IPS-20b (cell line): ENCODE data around the gene MMP20.

Experiments used
- H3K27ac ChIP-seq: one replicate; pipeline ENCODE4 v1.5.1; 2013; ENCODE audit warnings: low read length
- H3K27me3 ChIP-seq: 2 replicates; pipeline ENCODE4 v1.6.1; 2013; ENCODE audit warnings: mild to moderate bottlenecking, low read length, inconsistent platforms; ENCODE audit not compliant: insufficient read depth
- H3K36me3 ChIP-seq: 2 replicates; pipeline ENCODE4 v1.6.1; 2013; ENCODE audit warnings: low read depth, mild to moderate bottlenecking, inconsistent platforms, low read length, moderate library complexity; ENCODE audit not compliant: insufficient read depth
- H3K4me1 ChIP-seq: 2 replicates; pipeline ENCODE4 v1.6.1; 2013; ENCODE audit warnings: mild to moderate bottlenecking, control low read depth, inconsistent platforms, low read length, moderate library complexity; ENCODE audit not compliant: insufficient read depth
- H3K4me3 ChIP-seq: 2 replicates; pipeline ENCODE4 v1.5.1; 2013; ENCODE audit warnings: mild to moderate bottlenecking, low read length, inconsistent platforms
- H3K9ac ChIP-seq: 2 replicates; pipeline ENCODE4 v1.6.1; 2013; ENCODE audit warnings: low read depth, mild to moderate bottlenecking, inconsistent platforms, low read length, moderate library complexity
- H3K9me3 ChIP-seq: 2 replicates; pipeline ENCODE4 v1.6.1; 2013; ENCODE audit warnings: mild to moderate bottlenecking, low read depth, low read length, inconsistent platforms; ENCODE audit not compliant: insufficient read depth

MMP20 gene

DNA sequence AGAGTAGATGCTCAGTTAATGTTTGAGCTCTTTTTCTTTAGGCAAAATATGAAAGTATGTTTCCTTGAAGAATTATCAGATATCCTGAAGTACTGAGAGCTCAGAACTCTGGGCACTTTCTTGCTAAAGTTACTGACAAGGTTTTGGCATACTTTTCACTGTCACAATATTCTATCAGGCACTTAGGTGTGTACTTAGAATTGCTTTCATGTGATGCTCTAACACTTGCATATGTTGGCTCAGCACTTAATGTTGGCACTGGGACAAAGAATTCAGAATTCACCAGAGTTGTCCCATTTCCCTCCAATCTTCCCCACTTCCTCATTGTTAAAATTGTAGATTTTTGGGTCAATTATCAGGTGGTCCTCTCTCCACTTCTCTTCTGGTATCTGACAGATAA is 5.0 kb downstream of the MMP20 start:
- H3K27ac ChIP-seq, result no peak overlapping the region
- H3K4me1 ChIP-seq, result no peaks in the 10 kb centered on the region
- H3K9me3 ChIP-seq, result no peaks in the 10 kb centered on the region
- H3K36me3 ChIP-seq, result no peaks in the 10 kb centered on the region
- no peak overlapping the region for H3K4me3 ChIP-seq
- H3K9ac ChIP-seq, result no peak overlapping the region
- H3K27me3 ChIP-seq, result no peaks in the 10 kb centered on the region

DNA sequence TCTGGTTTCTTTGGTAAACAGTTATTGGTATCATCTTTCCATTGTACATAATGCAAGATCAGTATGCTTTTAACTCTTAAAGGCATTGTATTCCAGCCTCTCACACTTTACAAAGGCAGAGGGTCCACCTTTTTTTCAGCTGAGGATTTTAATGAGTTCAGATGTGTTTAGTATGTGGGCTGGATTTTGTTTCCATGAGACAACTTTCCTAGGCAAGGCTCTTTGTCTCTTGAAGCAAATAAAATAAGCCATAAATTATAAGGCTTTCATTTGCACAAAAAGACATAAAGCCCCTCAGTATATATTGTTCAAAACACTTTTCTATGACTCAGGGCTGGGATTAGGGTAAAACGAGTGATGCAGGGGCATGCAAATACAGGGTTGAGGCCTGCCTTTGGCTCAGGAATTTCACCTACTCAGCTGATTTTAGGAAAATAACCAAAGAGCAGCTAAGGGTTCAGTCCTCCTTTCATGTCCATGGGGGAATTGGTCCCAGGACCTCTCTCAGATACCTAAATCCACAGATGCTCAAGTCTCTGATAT is 7.6 kb downstream of the MMP20 start:
- Histone ChIP-seq H3K9me3 (no peaks in the 10 kb centered on the region), H3K4me3 (no peak overlapping the region), H3K27me3 (no peaks in the 10 kb centered on the region), H3K4me1 (peaks cover 12% of the 10 kb centered on the region), H3K9ac (no peak overlapping the region), H3K27ac (no peak overlapping the region), H3K36me3 (no peaks in the 10 kb centered on the region)

DNA sequence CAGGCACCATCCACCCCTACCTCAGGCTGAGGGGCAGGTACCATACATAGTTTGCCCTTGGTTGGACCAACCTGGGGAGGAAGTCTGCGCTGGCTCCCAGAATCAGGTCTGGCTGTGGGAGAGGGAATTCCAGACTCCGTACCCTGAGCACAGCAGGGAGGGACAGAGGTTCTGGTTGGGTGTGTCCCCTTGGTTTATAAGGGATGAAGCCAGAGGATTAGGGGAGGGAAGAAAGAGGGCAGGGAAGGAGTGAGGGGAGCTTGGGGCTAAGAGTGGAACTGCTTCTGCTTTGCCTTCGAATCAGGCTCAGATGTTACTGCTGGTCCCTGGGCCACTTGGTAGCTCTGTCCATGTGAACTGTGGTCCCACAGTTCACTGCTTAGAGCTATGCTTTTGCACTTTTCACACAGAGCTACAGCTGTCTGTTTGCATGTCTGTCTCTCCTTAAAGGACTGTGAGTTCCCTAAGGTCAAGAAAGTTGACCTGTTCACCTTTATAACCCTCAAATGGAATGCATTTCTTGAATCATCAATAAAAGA is 9.2 kb downstream of the MMP20 start:
- Histone ChIP-seq H3K4me1 (peaks cover 12% of the 10 kb centered on the region), H3K36me3 (no peaks in the 10 kb centered on the region), H3K9me3 (no peaks in the 10 kb centered on the region), H3K9ac (no peak overlapping the region), H3K27me3 (no peaks in the 10 kb centered on the region), H3K4me3 (no peak overlapping the region), H3K27ac (no peak overlapping the region)

DNA sequence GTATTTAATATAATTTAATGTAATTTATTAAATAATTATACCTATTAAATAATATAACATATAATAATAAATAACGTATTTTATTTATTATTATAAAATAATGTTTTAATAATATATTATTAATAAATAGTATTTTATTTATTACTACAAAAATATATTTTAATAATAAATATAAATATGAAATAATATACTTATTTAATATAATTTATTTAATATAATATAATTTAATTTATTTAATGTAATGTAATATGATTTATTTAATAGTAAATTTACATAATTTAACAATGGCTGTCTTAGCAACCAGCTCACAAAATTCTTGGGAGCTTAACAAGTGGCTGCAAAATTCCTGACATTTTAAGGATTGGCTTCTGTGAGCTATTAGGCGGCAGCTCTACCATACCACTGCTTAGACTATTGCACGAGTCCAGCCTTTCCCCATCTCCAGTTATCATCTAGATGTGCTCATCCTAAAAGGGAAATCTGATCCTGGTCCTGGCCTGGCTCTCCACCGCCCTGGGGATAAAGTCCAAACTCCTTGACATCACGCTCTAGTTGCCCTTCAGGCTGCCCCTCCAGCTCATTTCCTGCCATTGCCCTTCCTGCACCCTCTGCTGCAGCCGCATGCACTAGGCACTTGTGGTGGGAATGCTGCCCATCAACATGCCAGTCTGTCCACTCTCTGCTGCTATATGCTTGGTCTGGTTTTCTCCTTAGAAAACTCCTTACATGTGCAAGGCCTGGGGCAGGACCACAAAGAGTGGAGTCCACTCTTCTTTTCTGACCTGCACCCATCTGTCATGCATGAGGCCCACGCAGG is 9.8 kb downstream of the MMP20 start:
- no peaks in the 10 kb centered on the region for H3K36me3 ChIP-seq
- H3K9me3 ChIP-seq, result no peaks in the 10 kb centered on the region
- H3K9ac ChIP-seq, result no peak overlapping the region
- H3K4me3 ChIP-seq, result no peak overlapping the region
- no peak overlapping the region for H3K27ac ChIP-seq
- H3K4me1 ChIP-seq, result peaks cover 12% of the 10 kb centered on the region
- H3K27me3 ChIP-seq, result no peaks in the 10 kb centered on the region

DNA sequence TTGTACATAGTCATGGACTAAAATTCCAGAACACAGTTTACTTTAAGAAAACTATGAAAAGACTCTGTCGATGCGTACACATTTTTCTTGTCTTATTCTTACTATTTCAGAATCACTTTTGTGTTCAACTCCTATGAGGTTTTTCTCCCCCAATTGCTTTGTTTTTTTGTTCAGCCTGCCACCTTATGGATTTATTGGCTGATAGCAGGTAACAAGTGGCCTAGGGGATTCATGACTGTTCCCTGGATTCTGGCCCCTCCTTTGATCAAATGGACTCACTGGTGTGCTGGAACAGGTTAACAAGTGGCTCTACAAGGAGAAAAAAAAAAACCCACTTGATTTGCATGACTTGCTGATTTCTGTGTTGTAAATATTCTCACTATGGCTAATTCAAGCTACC is 10.6 kb downstream of the MMP20 start:
- H3K9me3 ChIP-seq, result no peaks in the 10 kb centered on the region
- no peak overlapping the region for H3K9ac ChIP-seq
- H3K4me1 ChIP-seq, result peaks cover 12% of the 10 kb centered on the region
- H3K27me3 ChIP-seq, result no peaks in the 10 kb centered on the region
- H3K4me3 ChIP-seq, result no peak overlapping the region
- H3K27ac ChIP-seq, result no peak overlapping the region
- no peaks in the 10 kb centered on the region for H3K36me3 ChIP-seq

DNA sequence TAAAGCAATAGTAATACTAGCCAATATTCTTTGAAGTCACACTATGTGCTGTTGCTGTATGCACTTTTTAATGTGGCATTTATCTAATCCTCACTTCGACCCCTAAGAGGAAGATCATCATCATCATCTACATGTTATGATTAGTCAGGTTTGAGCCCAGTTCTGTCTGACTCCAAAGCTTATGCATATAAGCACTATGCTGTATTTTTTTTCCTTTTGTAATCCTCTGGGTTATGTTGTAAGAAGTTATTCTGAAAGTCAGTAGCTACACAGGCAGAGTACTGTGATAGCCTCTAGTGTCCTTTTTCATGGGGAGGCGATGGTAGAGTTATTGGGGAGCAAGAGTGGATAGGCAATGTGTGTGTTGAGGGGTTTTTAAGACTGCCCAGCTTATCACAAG is 11.1 kb downstream of the MMP20 start:
- H3K27ac ChIP-seq, result peak overlapping the region; percentile 5
- H3K36me3 ChIP-seq, result no peaks in the 10 kb centered on the region
- peaks cover 12% of the 10 kb centered on the region for H3K4me1 ChIP-seq
- H3K4me3 ChIP-seq, result peak overlapping the region; percentile 7
- H3K9ac ChIP-seq, result no peak overlapping the region
- H3K27me3 ChIP-seq, result no peaks in the 10 kb centered on the region
- H3K9me3 ChIP-seq, result no peaks in the 10 kb centered on the region

DNA sequence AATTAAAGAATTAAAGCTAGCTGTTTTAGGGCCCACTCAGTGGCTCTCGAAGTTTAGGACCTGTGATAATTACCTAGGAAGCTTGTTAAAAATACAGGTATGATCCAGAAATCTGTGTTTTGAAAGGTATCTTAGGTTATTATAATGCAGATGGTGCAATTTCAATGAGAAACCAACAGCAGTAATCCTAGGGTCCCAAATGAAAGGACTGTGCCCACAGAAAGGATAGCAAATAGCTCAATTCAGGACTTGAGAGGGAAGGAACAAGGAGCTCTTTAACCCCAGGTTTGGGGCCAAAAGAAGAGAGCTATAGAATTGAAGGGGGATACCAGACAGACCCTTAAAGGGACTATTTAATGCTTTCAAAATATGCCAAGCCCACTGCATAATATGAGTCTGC is 11.7 kb downstream of the MMP20 start:
- H3K4me3 ChIP-seq, result peak overlapping the region; percentile 7
- no peak overlapping the region for H3K27ac ChIP-seq
- H3K9ac ChIP-seq, result peak overlapping the region; percentile 38; the same call in 1 of the 2 replicates
- no peaks in the 10 kb centered on the region for H3K36me3 ChIP-seq
- H3K9me3 ChIP-seq, result no peaks in the 10 kb centered on the region
- no peaks in the 10 kb centered on the region for H3K27me3 ChIP-seq
- H3K4me1 ChIP-seq, result peaks cover 12% of the 10 kb centered on the region

DNA sequence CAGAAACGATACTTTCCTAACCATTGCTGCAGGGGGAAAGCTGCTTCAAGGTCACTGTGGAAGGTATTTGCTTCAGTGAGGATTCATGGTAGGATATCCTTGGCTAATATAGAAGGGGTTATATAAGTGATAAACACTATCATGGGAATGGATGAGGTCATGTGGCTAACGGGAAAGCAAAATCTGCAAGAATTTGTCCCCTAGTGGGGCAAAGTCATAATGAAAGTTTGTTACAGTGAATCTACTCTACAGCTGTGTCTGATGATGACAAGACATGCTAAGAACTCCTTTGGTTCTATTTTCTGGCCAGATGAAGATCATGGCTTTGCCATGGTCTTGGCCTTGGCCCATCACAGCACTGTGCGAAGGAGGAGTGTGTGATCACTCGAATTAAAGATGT is 13.8 kb downstream of the MMP20 start:
- H3K27ac ChIP-seq, result no peak overlapping the region
- no peaks in the 10 kb centered on the region for H3K9me3 ChIP-seq
- H3K36me3 ChIP-seq, result no peaks in the 10 kb centered on the region
- no peak overlapping the region for H3K4me3 ChIP-seq
- H3K27me3 ChIP-seq, result no peaks in the 10 kb centered on the region
- peaks cover 12% of the 10 kb centered on the region for H3K4me1 ChIP-seq
- no peak overlapping the region for H3K9ac ChIP-seq

DNA sequence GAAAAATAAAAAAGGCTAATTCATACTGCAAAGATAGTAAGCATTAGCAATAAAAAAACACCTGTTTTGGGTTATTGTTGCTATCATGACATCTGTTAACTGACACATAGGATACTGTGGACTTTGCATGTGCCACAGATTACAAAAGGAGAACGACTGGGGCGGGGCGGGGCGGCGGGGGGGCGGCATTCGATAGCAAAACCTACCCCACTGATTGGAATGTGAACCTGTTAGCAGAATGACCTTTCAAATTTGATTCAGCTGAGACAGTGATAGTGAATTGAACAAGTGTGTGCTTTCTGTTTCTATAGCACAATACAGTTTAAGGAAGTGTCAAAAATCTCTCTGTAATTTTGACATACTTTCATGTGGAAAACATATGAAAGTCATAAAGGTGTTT is 14.9 kb downstream of the MMP20 start:
- H3K36me3 ChIP-seq, result no peaks in the 10 kb centered on the region
- no peaks in the 10 kb centered on the region for H3K27me3 ChIP-seq
- H3K4me1 ChIP-seq, result peaks cover 12% of the 10 kb centered on the region
- no peaks in the 10 kb centered on the region for H3K9me3 ChIP-seq
- no peak overlapping the region for H3K27ac ChIP-seq
- no peak overlapping the region for H3K9ac ChIP-seq
- H3K4me3 ChIP-seq, result no peak overlapping the region

DNA sequence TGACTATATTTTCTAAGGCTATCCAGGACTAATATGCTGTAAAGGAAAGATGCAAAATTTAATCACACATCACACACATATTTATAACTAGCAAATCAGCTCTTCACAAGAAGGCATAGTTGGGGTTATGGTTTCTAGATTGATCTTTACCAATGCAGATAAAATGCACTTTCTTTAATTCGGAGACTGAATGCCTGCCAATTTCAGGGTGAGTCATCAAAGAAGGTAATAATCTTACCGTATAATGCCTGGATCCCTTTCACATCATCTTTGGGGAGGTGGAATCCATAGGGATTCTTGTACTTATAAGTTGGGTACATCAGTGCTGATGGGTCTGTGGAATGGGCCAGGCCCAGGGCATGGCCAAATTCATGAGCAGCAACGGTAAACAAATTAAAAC is 16.4 kb downstream of the MMP20 start:
- H3K27me3 ChIP-seq, result no peaks in the 10 kb centered on the region
- no peak overlapping the region for H3K9ac ChIP-seq
- no peak overlapping the region for H3K27ac ChIP-seq
- peaks cover 12% of the 10 kb centered on the region for H3K4me1 ChIP-seq
- no peaks in the 10 kb centered on the region for H3K9me3 ChIP-seq
- H3K36me3 ChIP-seq, result no peaks in the 10 kb centered on the region
- no peak overlapping the region for H3K4me3 ChIP-seq

DNA sequence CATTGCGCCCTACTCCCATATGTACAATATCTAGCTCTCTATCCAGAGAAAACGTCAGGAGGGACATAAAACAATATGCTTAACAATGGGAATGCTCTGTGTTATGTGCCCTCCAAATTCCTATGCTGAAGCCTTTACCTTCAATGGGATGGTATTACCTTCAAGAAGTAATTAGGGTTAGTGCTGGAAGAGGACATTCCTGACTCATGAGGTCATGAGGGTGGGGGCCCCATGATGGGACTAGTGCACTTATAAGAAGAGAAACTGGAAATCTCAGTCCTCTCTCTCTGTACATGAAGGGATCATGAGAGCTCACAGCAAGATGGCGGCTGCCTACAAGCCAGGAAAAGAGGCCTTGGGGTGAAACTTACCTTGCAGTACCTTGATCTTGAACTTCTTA is 20.3 kb downstream of the MMP20 start:
- Histone ChIP-seq H3K9ac (no peak overlapping the region), H3K4me3 (no peak overlapping the region), H3K36me3 (no peaks in the 10 kb centered on the region), H3K9me3 (no peaks in the 10 kb centered on the region), H3K4me1 (peaks cover 10% of the 10 kb centered on the region; the same call in 1 of the 2 replicates), H3K27ac (no peak overlapping the region), H3K27me3 (no peaks in the 10 kb centered on the region)

DNA sequence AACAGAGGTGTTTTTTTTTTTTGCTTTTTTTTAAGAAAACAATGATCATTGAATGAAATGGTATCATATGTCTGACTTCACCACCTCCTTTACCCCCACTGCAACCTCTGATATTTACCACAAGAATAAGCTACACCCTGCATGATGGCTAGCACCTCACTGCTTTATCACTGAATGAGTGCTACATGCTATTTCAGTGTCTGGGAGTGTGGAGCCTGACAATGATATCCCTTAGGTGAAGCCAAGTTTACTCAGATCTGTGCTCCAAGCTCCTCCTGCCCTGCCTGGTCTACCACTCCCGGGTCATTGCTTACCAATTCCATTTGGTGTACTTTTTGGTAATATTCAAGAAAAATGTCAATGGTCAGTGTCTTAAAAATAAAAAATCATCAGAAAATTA is 21.1 kb downstream of the MMP20 start:
- Histone ChIP-seq H3K27ac (no peak overlapping the region), H3K9ac (no peak overlapping the region), H3K4me1 (peaks cover 10% of the 10 kb centered on the region; the same call in 1 of the 2 replicates), H3K4me3 (no peak overlapping the region), H3K36me3 (no peaks in the 10 kb centered on the region), H3K27me3 (no peaks in the 10 kb centered on the region), H3K9me3 (no peaks in the 10 kb centered on the region)
